SK-MEL-5 (cell line): ENCODE measurements around the gene DLX2. TPM values are rescaled to one million over a fixed set of nuclear protein-coding genes. Genes with fewer than 3 reads are reported as not detected.

ENCODE experiments used
- DNase-seq: peaks from one replicate; pipeline ENCODE4 v3.0.0-alpha.2; 2016; ENCODE audit warnings: low read depth, low spot score
- in situ Hi-C: cut with HindIII; loops from 2 replicates; pipeline ENCODE4 v1.10.0; 2016; ENCODE audit warnings: low sequenced_read_pairs, high pct_unique_total_duplicates, low pct_unique_long_range_greater_than_20kb
- total RNA-seq: library from RNA; depleted of rRNA; stranded (reverse); fragments of >200 nt; shearing (Covaris generic); gene quantifications from 2 replicates; pipeline ENCODE4 v1.2.3, GENCODE V29; 2014; rRNA removed

DLX2 gene
- total RNA-seq, 1 experiment from 2014 or later: 0.48 TPM

GRCh38 chr2:172050479-172051125, 52.1 kb downstream of the DLX2 start:
- DNase-seq: peak; percentile 64
- in situ Hi-C loops: no loop called here

- DNase-seq: no peak
- in situ Hi-C loops: no loop called here
These were observed 53.1 kb downstream of the DLX2 start for GRCh38 chr2:172049567-172050120.

Other genes with a start within 250 kb of the DLX2 start
- gene SLC25A12, start 208.7 kb downstream of the DLX2 start, total RNA-seq: 28.2 and 28.9 TPM in 2 replicates
- gene HAT1, start 180.4 kb downstream of the DLX2 start, total RNA-seq: 46.4 and 54.0 TPM in 2 replicates
- 7.6 and 10.8 TPM in 2 replicates for gene METAP1D, start 102.9 kb downstream of the DLX2 start, total RNA-seq
- 3.6 and 4.8 TPM in 2 replicates for gene DLX1, start 17.4 kb downstream of the DLX2 start, total RNA-seq